Measurements from ENCODE around the gene KLK6.

- TF ChIP-seq, protein P1, sequence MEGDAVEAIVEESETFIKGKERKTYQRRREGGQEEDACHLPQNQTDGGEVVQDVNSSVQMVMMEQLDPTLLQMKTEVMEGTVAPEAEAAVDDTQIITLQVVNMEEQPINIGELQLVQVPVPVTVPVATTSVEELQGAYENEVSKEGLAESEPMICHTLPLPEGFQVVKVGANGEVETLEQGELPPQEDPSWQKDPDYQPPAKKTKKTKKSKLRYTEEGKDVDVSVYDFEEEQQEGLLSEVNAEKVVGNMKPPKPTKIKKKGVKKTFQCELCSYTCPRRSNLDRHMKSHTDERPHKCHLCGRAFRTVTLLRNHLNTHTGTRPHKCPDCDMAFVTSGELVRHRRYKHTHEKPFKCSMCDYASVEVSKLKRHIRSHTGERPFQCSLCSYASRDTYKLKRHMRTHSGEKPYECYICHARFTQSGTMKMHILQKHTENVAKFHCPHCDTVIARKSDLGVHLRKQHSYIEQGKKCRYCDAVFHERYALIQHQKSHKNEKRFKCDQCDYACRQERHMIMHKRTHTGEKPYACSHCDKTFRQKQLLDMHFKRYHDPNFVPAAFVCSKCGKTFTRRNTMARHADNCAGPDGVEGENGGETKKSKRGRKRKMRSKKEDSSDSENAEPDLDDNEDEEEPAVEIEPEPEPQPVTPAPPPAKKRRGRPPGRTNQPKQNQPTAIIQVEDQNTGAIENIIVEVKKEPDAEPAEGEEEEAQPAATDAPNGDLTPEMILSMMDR (IDR thresholded peaks at IDR 0.05): no peak
- TF ChIP-seq POLR2AphosphoS5 (IDR thresholded peaks at IDR 0.05): no peak
- TF ChIP-seq POLR2A (IDR thresholded peaks at IDR 0.05): no peak
Measured at GRCh38 chr19:51007488-51007887, 38.1 kb upstream of the KLK6 start.
